Left ventricle myocardium inferior (tissue), 1 donor: ENCODE measurements around the gene KRTAP6-1. TPM values are rescaled to one million over a fixed set of nuclear protein-coding genes. Genes with fewer than 3 reads are reported as not detected.
A peak's percentile ranks its signal among the peaks of the same experiment; 100 is the strongest.

Experiments used
- DNase-seq: peaks from one replicate; pipeline ENCODE4 v3.0.0-alpha.2; 2020
- H3K27ac ChIP-seq: fragments of 200-600 bp; replicated peaks from 2 replicates; pipeline ENCODE4 v1.8.0; 2021
- H3K27me3 ChIP-seq: fragments of 200-600 bp; 2 replicates; pipeline ENCODE4 v1.8.0; 2021; ENCODE audit warnings: low read depth
- H3K36me3 ChIP-seq: fragments of 200-600 bp; 2 replicates; pipeline ENCODE4 v1.8.0; 2021
- H3K4me1 ChIP-seq: fragments of 200-600 bp; 2 replicates; pipeline ENCODE4 v1.8.0; 2021
- H3K4me3 ChIP-seq: fragments of 200-600 bp; 2 replicates; pipeline ENCODE4 v1.8.0; 2021; ENCODE audit warnings: mild to moderate bottlenecking, moderate library complexity
- H3K9me3 ChIP-seq: fragments of 200-600 bp; replicated peaks from 2 replicates; pipeline ENCODE4 v1.8.0; 2021
- intact Hi-C: fragments of 100-400 bp; cut with micrococcal nuclease; formaldehyde crosslinking; loops from one replicate; pipeline ENCODE4 v1.11.0; 2022
- total RNA-seq: library from RNA; stranded (reverse); fragmentation: NEBNext Ultra II Directional; extraction: Animal tissue kit (Norgen Biotek cat#: 25700); gene quantifications from one replicate; pipeline ENCODE4 v1.2.1, GENCODE V29; 2021
- TF ChIP-seq, protein P1 (sequence below): fragments of 200-600 bp; IDR thresholded peaks from 2 replicates; pipeline ENCODE4 v1.8.0; 2021; ENCODE audit warnings: antibody characterized with exemption, mild to moderate bottlenecking, borderline replicate concordance
- donor health status: DM: no; HTN: yes; CAD: no; lungs with severe emphysema.

Gene KRTAP6-1
- total RNA-seq, 1 donor from 2014 or later: not detected

DNA sequence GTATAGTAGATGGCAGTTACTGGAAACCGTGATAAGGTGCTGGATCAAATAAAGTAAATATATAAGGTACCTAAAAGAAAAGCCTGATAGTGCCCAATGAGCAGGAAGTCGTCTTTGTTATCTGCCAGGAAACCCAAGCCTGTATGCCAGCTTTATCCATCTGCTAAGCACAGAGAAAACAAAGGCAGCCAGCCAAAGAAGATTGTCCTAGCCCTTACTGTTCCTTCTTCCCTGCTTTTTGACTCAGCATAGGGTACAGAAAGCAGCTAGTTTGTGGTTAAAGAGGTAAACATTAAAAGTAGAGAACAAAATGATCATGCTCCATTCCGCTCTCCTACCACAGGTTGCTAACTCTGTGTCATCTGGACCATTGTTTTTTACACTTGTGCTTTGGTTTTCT is 33.6 kb downstream of the KRTAP6-1 start:
- no peak for DNase-seq
- TF ChIP-seq, protein P1, sequence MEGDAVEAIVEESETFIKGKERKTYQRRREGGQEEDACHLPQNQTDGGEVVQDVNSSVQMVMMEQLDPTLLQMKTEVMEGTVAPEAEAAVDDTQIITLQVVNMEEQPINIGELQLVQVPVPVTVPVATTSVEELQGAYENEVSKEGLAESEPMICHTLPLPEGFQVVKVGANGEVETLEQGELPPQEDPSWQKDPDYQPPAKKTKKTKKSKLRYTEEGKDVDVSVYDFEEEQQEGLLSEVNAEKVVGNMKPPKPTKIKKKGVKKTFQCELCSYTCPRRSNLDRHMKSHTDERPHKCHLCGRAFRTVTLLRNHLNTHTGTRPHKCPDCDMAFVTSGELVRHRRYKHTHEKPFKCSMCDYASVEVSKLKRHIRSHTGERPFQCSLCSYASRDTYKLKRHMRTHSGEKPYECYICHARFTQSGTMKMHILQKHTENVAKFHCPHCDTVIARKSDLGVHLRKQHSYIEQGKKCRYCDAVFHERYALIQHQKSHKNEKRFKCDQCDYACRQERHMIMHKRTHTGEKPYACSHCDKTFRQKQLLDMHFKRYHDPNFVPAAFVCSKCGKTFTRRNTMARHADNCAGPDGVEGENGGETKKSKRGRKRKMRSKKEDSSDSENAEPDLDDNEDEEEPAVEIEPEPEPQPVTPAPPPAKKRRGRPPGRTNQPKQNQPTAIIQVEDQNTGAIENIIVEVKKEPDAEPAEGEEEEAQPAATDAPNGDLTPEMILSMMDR: no peak
- Histone ChIP-seq H3K4me3 (no peak overlapping the region), H3K36me3 (no peaks in the 10 kb centered on the region), H3K9me3 (no peaks in the 10 kb centered on the region), H3K27ac (no peak overlapping the region), H3K4me1 (no peaks in the 10 kb centered on the region), H3K27me3 (no peaks in the 10 kb centered on the region)
- intact Hi-C loops: no loop called here

GRCh38 chr21:30579346-30579745 is 34.4 kb downstream of the KRTAP6-1 start:
- DNase-seq: no peak
- no peak overlapping the region for H3K4me3 ChIP-seq
- intact Hi-C loops: no loop called here
- H3K36me3 ChIP-seq: no peaks in the 10 kb centered on the region
- TF ChIP-seq, protein P1: no peak
- no peaks in the 10 kb centered on the region for H3K27me3 ChIP-seq
- no peaks in the 10 kb centered on the region for H3K9me3 ChIP-seq
- H3K4me1 ChIP-seq: no peaks in the 10 kb centered on the region
- H3K27ac ChIP-seq: no peak overlapping the region

GRCh38 chr21:30577766-30578165 is 36.0 kb downstream of the KRTAP6-1 start:
- no peaks in the 10 kb centered on the region for H3K36me3 ChIP-seq
- no peaks in the 10 kb centered on the region for H3K4me1 ChIP-seq
- TF ChIP-seq, protein P1: no peak
- H3K9me3 ChIP-seq: no peaks in the 10 kb centered on the region
- H3K4me3 ChIP-seq: no peak overlapping the region
- no peaks in the 10 kb centered on the region for H3K27me3 ChIP-seq
- intact Hi-C loops: no loop called here
- no peak for DNase-seq
- H3K27ac ChIP-seq: no peak overlapping the region

DNA sequence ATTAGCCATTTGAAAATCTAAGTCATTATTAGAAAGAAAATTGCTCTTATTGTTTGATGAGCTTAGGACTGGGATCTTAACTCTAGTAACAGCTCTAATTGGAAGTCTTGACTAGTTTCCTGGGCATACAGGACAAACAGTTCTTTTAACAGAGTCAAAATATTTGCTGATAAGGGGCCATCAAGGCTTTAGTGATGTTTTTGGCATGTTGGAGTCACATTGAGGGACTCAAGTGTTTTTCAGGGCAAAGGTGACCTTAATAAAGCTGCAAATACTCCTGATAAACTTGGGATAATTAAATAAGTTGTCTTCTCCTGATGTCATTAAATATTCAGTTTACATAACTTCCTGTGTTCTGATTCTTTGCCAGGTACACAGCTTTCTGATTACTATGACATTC is 46.1 kb downstream of the KRTAP6-1 start:
- intact Hi-C loops: no loop called here
- Histone ChIP-seq H3K9me3 (no peaks in the 10 kb centered on the region), H3K4me3 (no peak overlapping the region), H3K27me3 (no peaks in the 10 kb centered on the region), H3K36me3 (no peaks in the 10 kb centered on the region), H3K4me1 (no peaks in the 10 kb centered on the region), H3K27ac (peak overlapping the region; percentile 48)
- no peak for DNase-seq
- TF ChIP-seq, protein P1: no peak

DNA sequence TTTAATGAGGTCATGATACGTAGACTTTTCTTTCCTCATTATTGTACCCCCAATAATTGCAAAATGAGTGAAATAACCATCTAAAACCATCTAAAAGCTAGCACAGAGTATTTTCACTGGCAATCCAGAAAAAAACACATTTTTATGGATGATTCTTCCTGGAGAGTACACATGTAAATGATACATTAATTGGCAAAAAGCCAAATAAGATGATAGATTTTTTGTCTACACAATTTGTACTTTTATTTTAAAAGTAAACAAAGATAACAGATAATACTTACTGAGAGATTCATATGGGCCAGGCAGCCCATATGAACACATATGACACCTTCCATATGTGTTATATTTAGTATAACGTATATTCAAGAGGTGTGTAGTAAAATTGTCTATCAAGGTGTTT is 50.1 kb downstream of the KRTAP6-1 start:
- TF ChIP-seq, protein P1: no peak
- H3K4me3 ChIP-seq: no peak overlapping the region
- intact Hi-C loops: no loop called here
- H3K36me3 ChIP-seq: no peaks in the 10 kb centered on the region
- no peaks in the 10 kb centered on the region for H3K27me3 ChIP-seq
- H3K9me3 ChIP-seq: no peaks in the 10 kb centered on the region
- H3K4me1 ChIP-seq: no peaks in the 10 kb centered on the region
- no peak overlapping the region for H3K27ac ChIP-seq
- no peak for DNase-seq

Other genes with a start within 250 kb of the KRTAP6-1 start
- gene KRTAP13-2, start 241.7 kb downstream of the KRTAP6-1 start, total RNA-seq: not detected
- gene KRTAP13-1, start 217.9 kb downstream of the KRTAP6-1 start, total RNA-seq: not detected
- not detected for gene KRTAP13-3, start 188.0 kb downstream of the KRTAP6-1 start, total RNA-seq
- gene KRTAP13-4, start 183.7 kb downstream of the KRTAP6-1 start, total RNA-seq: not detected
- not detected for gene KRTAP15-1, start 173.7 kb downstream of the KRTAP6-1 start, total RNA-seq
- gene KRTAP19-1, start 133.6 kb downstream of the KRTAP6-1 start, total RNA-seq: not detected
- not detected for gene KRTAP19-2, start 126.5 kb downstream of the KRTAP6-1 start, total RNA-seq
- gene KRTAP19-3, start 121.9 kb downstream of the KRTAP6-1 start, total RNA-seq: not detected
- gene KRTAP19-4, start 116.8 kb downstream of the KRTAP6-1 start, total RNA-seq: not detected
- not detected for gene KRTAP19-5, start 111.8 kb downstream of the KRTAP6-1 start, total RNA-seq
- gene KRTAP19-6, start 72.1 kb downstream of the KRTAP6-1 start, total RNA-seq: not detected
- gene KRTAP19-7, start 52.6 kb downstream of the KRTAP6-1 start, total RNA-seq: not detected
- gene KRTAP22-2, start 23.5 kb downstream of the KRTAP6-1 start, total RNA-seq: not detected
- not detected for gene KRTAP6-3, start 21.5 kb downstream of the KRTAP6-1 start, total RNA-seq
- not detected for gene KRTAP6-2, start 15.0 kb downstream of the KRTAP6-1 start, total RNA-seq
- not detected for gene KRTAP22-1, start 12.8 kb downstream of the KRTAP6-1 start, total RNA-seq
- not detected for gene KRTAP20-1, start 2.5 kb upstream of the KRTAP6-1 start, total RNA-seq
- not detected for gene KRTAP20-4, start 6.7 kb upstream of the KRTAP6-1 start, total RNA-seq
- gene KRTAP20-2, start 21.3 kb upstream of the KRTAP6-1 start, total RNA-seq: not detected
- not detected for gene KRTAP20-3, start 28.9 kb upstream of the KRTAP6-1 start, total RNA-seq
- not detected for gene KRTAP21-3, start 104.8 kb upstream of the KRTAP6-1 start, total RNA-seq
- gene KRTAP21-2, start 133.3 kb upstream of the KRTAP6-1 start, total RNA-seq: not detected
- gene KRTAP21-1, start 141.5 kb upstream of the KRTAP6-1 start, total RNA-seq: not detected
- not detected for gene KRTAP8-1, start 199.3 kb upstream of the KRTAP6-1 start, total RNA-seq
- not detected for gene KRTAP7-1, start 215.8 kb upstream of the KRTAP6-1 start, total RNA-seq